Testis (tissue), 3 donors: ENCODE data around the gene TTC39B. TPM values are rescaled to one million over a fixed set of nuclear protein-coding genes. Genes with fewer than 3 reads are reported as not detected.

Source experiments
- DNase-seq: peaks from one replicate; pipeline ENCODE4 v3.0.0-alpha.2; 2019
- H3K27ac ChIP-seq, 2 donors: fragments of 200-600 bp; sonication (generic); one replicate each; pipeline ENCODE4 v1.5.1; 2019
- H3K27me3 ChIP-seq: fragments of 200-600 bp; sonication (generic); one replicate; pipeline ENCODE4 v1.5.1; 2019
- H3K36me3 ChIP-seq: fragments of 200-600 bp; sonication (generic); one replicate; pipeline ENCODE4 v1.5.1; 2017; ENCODE audit warnings: low read depth; ENCODE audit errors: missing control alignments
- H3K4me1 ChIP-seq: fragments of 200-600 bp; sonication (generic); one replicate; pipeline ENCODE4 v1.5.1; 2019
- H3K4me3 ChIP-seq, 2 donors: fragments of 200-600 bp; sonication (generic); one replicate each; pipeline ENCODE4 v1.5.1; 2017 to 2019
- H3K9me3 ChIP-seq: fragments of 200-600 bp; sonication (generic); one replicate; pipeline ENCODE4 v1.5.1; 2017
- POLR2A ChIP-seq: fragments of 450-650 bp; IDR thresholded peaks from one replicate; pipeline ENCODE4 v1.6.1; 2017; ENCODE audit warnings: antibody characterized with exemption, mild to moderate bottlenecking, moderate library complexity
- WGBS, 2 donors: methylation state at CpG; one replicate each; pipeline ENCODE4 v1.1.5; 2018; 5-methylcytosine and 5-hydroxymethylcytosine counted together
- intact Hi-C: fragments of 100-400 bp; cut with DNase I; formaldehyde crosslinking; loops from one replicate; pipeline ENCODE4 v1.15.1; 2023; ENCODE audit warnings: low total_unique reads
- polyA plus RNA-seq: library from polyadenylated mRNA; stranded (reverse); fragments of 350-450 nt; fragmentation: Illumina TruSeq; extraction: RNeasy Lipid Tissue Mini Kit (QIAGEN cat#74804); gene quantifications from one replicate; pipeline ENCODE4 v1.2.3, GENCODE V29; 2014; ENCODE audit warnings: low read depth, low replicate concordance; ENCODE audit not compliant: insufficient read depth
- total RNA-seq, 2 donors: library from RNA; depleted of rRNA; stranded (reverse); fragments of >200 nt; gene quantifications; one replicate each; pipeline ENCODE4 v1.2.3, GENCODE V29; 2016
- TF ChIP-seq, protein P1 (sequence below), 3 experiments: fragments of 450-650 bp in 2 of 3; fragments of 200-600 bp in 1 of 3; sonication (generic) in 1 of 3; IDR thresholded peaks; one replicate each; pipeline ENCODE4 v1.5.1; 2016 to 2019; ENCODE audit warnings: antibody characterized with exemption in 3 of 3, mild to moderate bottlenecking in 2 of 3, moderate library complexity in 1 of 3

Gene TTC39B
- total and polyA plus RNA-seq, 3 donors from 2014 or later, result 5.7 to 8.9 (median 8.5) TPM

DNA sequence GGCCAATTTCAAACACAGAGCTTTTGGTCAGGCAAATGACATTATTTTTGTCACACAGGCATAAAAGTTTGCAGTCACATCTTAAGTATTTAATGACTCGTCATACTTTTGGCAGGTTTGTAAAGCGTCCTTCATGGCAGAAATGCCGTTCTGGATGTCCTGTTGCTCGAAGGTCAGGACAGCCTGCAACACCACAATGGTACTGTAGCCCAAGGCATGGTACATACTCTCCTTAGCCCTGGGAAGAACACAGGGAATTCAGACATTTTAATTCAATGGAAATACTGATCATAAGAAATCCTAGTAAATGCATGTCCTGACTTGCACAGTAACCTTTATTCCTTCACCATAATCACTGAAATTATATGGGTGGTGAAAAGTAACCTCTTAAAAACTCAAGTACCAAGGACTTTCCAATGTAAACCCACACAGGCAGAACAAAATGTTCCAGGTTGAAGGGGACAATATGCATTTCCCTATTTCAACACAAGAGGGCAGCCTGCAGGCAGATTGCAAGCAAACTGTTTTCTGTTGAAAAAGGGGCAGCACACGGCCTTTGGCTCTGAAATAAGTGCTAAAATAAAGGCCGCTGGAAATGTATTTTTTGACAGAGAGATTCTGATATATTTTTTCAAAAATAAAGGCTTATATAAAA, 95.7 kb downstream of the TTC39B start:
- intact Hi-C loops, result no loop called here

DNA sequence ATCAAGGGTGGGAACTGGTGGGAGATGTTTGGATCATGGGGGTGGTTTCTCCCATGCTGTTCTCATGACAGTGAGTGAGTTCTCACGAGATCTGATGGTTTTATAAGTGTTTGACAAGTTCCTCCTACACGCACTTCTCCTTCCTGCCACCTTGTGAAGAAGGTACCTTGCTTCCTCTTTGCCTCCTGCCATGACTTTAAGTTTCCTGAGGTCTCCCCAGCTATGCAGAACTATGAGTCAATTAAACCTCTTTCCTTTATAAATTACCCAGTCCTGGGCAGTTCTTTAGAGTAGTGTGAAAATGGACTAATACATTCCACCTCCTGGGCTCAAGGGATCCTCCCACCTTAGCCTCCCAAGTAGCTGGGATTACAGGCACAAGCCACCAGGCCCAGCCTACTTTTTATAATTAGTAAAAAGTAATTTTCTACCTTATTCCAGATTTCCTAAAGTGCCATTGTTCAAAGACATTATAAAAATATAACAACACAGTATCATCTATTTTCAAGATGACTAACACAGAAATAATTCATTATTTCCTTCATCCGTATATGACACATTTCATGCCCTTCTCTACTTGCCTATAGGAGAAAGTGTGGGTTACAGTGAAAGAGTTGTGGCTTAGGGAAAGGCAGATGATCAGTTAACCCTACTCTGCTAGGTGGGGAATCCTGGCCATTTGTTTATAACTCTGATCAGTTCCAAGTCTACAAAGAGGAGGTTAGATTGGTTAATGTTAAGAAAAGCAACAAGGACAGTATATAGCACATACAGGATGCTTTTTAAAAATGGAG, 99.9 kb downstream of the TTC39B start:
- no peaks in the 10 kb centered on the region for H3K27me3 ChIP-seq
- WGBS, 2 donors, result 94 to 97% methylated on average over 3 of the region's 3 CpGs
- intact Hi-C loops, result no loop called here
- H3K9me3 ChIP-seq, result no peaks in the 10 kb centered on the region
- TF ChIP-seq, protein P1, sequence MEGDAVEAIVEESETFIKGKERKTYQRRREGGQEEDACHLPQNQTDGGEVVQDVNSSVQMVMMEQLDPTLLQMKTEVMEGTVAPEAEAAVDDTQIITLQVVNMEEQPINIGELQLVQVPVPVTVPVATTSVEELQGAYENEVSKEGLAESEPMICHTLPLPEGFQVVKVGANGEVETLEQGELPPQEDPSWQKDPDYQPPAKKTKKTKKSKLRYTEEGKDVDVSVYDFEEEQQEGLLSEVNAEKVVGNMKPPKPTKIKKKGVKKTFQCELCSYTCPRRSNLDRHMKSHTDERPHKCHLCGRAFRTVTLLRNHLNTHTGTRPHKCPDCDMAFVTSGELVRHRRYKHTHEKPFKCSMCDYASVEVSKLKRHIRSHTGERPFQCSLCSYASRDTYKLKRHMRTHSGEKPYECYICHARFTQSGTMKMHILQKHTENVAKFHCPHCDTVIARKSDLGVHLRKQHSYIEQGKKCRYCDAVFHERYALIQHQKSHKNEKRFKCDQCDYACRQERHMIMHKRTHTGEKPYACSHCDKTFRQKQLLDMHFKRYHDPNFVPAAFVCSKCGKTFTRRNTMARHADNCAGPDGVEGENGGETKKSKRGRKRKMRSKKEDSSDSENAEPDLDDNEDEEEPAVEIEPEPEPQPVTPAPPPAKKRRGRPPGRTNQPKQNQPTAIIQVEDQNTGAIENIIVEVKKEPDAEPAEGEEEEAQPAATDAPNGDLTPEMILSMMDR (IDR thresholded peaks at IDR 0.05), result no peak
- TF ChIP-seq POLR2A, result no peak
- H3K4me1 ChIP-seq, result no peaks in the 10 kb centered on the region
- H3K4me3 ChIP-seq, result no peak overlapping the region
- no peaks in the 10 kb centered on the region for H3K36me3 ChIP-seq
- no peak for DNase-seq
- H3K27ac ChIP-seq, result no peak overlapping the region

More for the DNA sequence above, 95.7 kb downstream of the TTC39B start:
- Histone ChIP-seq H3K9me3 (no peaks in the 10 kb centered on the region), H3K4me3 (no peak overlapping the region), H3K36me3 (no peaks in the 10 kb centered on the region), H3K4me1 (no peaks in the 10 kb centered on the region), H3K27ac (no peak overlapping the region), H3K27me3 (no peaks in the 10 kb centered on the region)
- TF ChIP-seq, protein P1 (IDR thresholded peaks at IDR 0.05), result peak; percentile 71 to 89 (median 84)
- TF ChIP-seq POLR2A, result no peak
- DNase-seq, result peak; percentile 74
- WGBS, 2 donors, result 31 to 38% methylated on average over 6 of the region's 6 CpGs

DNA sequence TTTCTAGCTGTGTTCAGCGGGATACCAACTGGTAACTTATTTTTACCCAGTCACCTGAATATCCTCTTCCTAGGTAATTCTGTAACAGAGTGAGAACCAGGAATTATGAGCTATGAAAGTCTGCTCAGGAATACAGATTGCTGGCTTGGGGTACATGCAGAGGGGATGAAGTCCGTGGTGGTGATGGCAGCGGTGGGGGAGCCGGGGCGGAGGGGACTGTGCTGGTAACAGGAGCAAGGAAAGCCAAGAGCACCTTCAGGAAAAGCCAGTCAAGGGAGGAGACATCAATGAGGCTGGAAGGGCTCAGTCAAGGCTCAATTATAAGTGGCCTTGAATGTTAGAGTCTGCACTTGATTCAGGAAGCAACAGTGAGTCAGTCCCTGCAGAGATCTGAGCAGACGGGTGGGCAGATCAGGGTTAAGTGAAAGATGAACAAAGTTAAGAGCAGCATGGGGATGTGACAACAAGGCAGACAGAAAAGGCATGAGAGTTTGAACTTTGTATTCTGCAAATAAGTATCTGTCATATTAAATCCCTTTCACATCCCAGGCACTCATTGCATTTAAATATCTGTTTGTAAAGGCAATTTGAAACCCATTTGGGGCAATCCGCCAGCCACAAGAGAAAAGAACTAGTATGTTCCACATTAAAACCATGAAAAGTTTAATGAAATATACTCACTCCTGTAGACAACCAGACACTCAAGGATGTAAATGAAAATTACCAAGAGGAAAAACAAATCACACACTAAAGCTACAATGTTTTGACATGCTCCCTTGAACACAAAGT, 101.2 kb downstream of the TTC39B start:
- Histone ChIP-seq H3K36me3 (no peaks in the 10 kb centered on the region), H3K4me1 (no peaks in the 10 kb centered on the region), H3K4me3 (no peak overlapping the region), H3K27me3 (no peaks in the 10 kb centered on the region), H3K9me3 (no peaks in the 10 kb centered on the region), H3K27ac (no peak overlapping the region)
- DNase-seq, result no peak
- intact Hi-C loops, result no loop called here
- 71 to 86% methylated on average over 6 to 7 of the region's 7 CpGs for WGBS, 2 donors
- TF ChIP-seq POLR2A, result no peak

DNA sequence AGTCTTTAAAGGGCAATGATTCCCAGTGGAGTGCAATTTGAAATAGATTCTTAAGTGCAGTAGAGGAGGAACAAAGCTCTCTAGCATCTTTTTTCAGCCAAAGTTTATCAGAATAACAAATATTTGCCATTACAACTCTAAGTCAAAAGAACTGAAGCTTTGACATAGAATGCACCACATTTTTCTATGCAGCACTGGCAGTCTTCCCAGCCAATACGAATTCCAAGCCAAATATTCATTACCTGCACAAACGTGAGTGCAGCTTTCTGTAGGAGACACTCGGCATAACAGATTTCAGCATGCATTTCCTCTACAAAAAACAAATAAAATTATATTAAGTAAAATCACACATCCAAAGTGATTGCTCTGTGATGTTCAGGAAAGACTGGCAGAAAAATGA, 103.4 kb downstream of the TTC39B start:
- Histone ChIP-seq H3K27me3 (no peaks in the 10 kb centered on the region), H3K9me3 (no peaks in the 10 kb centered on the region), H3K4me3 (no peak overlapping the region), H3K4me1 (no peaks in the 10 kb centered on the region), H3K36me3 (no peaks in the 10 kb centered on the region), H3K27ac (no peak overlapping the region)
- no peak for DNase-seq
- no peak for TF ChIP-seq POLR2A
- TF ChIP-seq, protein P1 (IDR thresholded peaks at IDR 0.05), result no peak
- intact Hi-C loops, result no loop called here
- 70 to 76% methylated on average over 3 of the region's 3 CpGs for WGBS, 2 donors

DNA sequence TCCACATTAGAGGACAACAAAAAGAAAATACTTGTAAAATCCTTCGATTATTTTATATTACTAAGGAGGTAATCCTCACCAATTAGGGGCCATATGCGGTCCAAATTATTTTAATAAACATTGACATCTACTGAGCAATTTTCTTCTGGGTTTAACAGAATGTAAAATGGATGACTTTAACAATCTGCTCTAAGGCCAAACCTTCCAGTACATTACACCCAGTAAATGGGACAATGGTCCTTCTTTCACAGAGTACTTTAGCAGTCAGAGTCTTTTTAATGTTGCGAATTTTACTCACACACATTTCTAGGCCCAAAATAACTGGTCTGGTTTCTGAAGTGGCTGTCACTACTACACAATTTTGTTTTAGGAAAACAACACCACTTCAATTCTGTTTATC, 106.9 kb downstream of the TTC39B start:
- TF ChIP-seq, protein P1 (IDR thresholded peaks at IDR 0.05), result no peak
- TF ChIP-seq POLR2A, result no peak
- no peaks in the 10 kb centered on the region for H3K9me3 ChIP-seq
- no peaks in the 10 kb centered on the region for H3K27me3 ChIP-seq
- H3K4me1 ChIP-seq, result no peaks in the 10 kb centered on the region
- H3K27ac ChIP-seq, result no peak overlapping the region
- DNase-seq, result no peak
- no peaks in the 10 kb centered on the region for H3K36me3 ChIP-seq
- WGBS, 2 donors, result 96 to 99% methylated on average over 3 of the region's 3 CpGs
- intact Hi-C loops, result no loop called here
- no peak overlapping the region for H3K4me3 ChIP-seq
